ENCODE results near the gene FN3KRP.

GRCh38 chr17:82767041-82767754 is 50.7 kb downstream of the FN3KRP start:
- TF ChIP-seq SUZ12 (IDR thresholded peaks at IDR 0.05; ENCODE audit: extremely low read depth, insufficient read depth, insufficient read length) (no peak), ZNF274 (IDR thresholded peaks at IDR 0.05; ENCODE audit: low read depth, low read length) (no peak), YY1 (IDR thresholded peaks at IDR 0.05; ENCODE audit: insufficient read depth, insufficient read length) (no peak)

Data from NT2/D1 (cell line).